ENCODE measurements around the gene LCP1.

The LCP1 gene

GRCh38 chr13:46171739-46172138 lies 10.2 kb downstream of the LCP1 start:
- peaks cover 87% of the 10 kb centered on the region for H4K20me1 ChIP-seq (ENCODE audit: insufficient read depth, low read length)
- H2AFZ ChIP-seq (ENCODE audit: low read depth, low read length), result no peak overlapping the region
- H3K9me3 ChIP-seq (ENCODE audit: insufficient read depth, low read length, severe bottlenecking), result no peaks in the 10 kb centered on the region
- H3K36me3 ChIP-seq (ENCODE audit: insufficient read depth, low read length), result peaks cover 82% of the 10 kb centered on the region
- no peak overlapping the region for H3K9ac ChIP-seq (ENCODE audit: low read depth, low read length)
- H3K4me3 ChIP-seq (ENCODE audit: low read depth in 1 of 2, low read length in 2 of 2), result no peak overlapping the region; a peak in 1 of 4 replicates
- ATAC-seq (ENCODE audit: insufficient read depth, low read depth) (no peak), DNase-seq (no peak)
- peak overlapping the region; percentile 61 for H3K27ac ChIP-seq (ENCODE audit: low read length)
- no peak for TF ChIP-seq EZH2 (IDR thresholded peaks at IDR 0.05; ENCODE audit: borderline replicate concordance, low read depth, low read length, severe bottlenecking)
- TF ChIP-seq, protein P1, sequence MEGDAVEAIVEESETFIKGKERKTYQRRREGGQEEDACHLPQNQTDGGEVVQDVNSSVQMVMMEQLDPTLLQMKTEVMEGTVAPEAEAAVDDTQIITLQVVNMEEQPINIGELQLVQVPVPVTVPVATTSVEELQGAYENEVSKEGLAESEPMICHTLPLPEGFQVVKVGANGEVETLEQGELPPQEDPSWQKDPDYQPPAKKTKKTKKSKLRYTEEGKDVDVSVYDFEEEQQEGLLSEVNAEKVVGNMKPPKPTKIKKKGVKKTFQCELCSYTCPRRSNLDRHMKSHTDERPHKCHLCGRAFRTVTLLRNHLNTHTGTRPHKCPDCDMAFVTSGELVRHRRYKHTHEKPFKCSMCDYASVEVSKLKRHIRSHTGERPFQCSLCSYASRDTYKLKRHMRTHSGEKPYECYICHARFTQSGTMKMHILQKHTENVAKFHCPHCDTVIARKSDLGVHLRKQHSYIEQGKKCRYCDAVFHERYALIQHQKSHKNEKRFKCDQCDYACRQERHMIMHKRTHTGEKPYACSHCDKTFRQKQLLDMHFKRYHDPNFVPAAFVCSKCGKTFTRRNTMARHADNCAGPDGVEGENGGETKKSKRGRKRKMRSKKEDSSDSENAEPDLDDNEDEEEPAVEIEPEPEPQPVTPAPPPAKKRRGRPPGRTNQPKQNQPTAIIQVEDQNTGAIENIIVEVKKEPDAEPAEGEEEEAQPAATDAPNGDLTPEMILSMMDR (IDR thresholded peaks at IDR 0.05; ENCODE audit: borderline replicate concordance, extremely low read depth, low read length, poor library complexity, severe bottlenecking), result no peak
- peaks cover 98% of the 10 kb centered on the region for H3K4me1 ChIP-seq (ENCODE audit: insufficient read depth, low read length)
- H3K27me3 ChIP-seq (ENCODE audit: insufficient read depth, low read length, poor library complexity), result no peaks in the 10 kb centered on the region
- peak overlapping the region; percentile 37 for H3K4me2 ChIP-seq (ENCODE audit: insufficient read depth, low read length)
- H3K79me2 ChIP-seq (ENCODE audit: insufficient read depth, low read length), result peaks cover 100% of the 10 kb centered on the region

GRCh38 chr13:46171217-46171616 lies 10.8 kb downstream of the LCP1 start:
- Histone ChIP-seq H3K9me3 (ENCODE audit: insufficient read depth, low read length, severe bottlenecking) (no peaks in the 10 kb centered on the region), H3K4me3 (ENCODE audit: low read depth in 1 of 2, low read length in 2 of 2) (peak overlapping the region in 1 of 2 experiments; percentile 11; a peak in 1 of 4 replicates), H3K4me1 (ENCODE audit: insufficient read depth, low read length) (peaks cover 93% of the 10 kb centered on the region), H4K20me1 (ENCODE audit: insufficient read depth, low read length) (peaks cover 85% of the 10 kb centered on the region), H3K9ac (ENCODE audit: low read depth, low read length) (no peak overlapping the region), H3K36me3 (ENCODE audit: insufficient read depth, low read length) (peaks cover 81% of the 10 kb centered on the region), H3K27ac (ENCODE audit: low read length) (peak overlapping the region; percentile 61), H3K27me3 (ENCODE audit: insufficient read depth, low read length, poor library complexity) (no peaks in the 10 kb centered on the region), H3K79me2 (ENCODE audit: insufficient read depth, low read length) (peaks cover 100% of the 10 kb centered on the region), H3K4me2 (ENCODE audit: insufficient read depth, low read length) (peak overlapping the region; percentile 37), H2AFZ (ENCODE audit: low read depth, low read length) (no peak overlapping the region)
- TF ChIP-seq EZH2 (IDR thresholded peaks at IDR 0.05; ENCODE audit: borderline replicate concordance, low read depth, low read length, severe bottlenecking), result no peak
- TF ChIP-seq, protein P1 (IDR thresholded peaks at IDR 0.05; ENCODE audit: borderline replicate concordance, extremely low read depth, low read length, poor library complexity, severe bottlenecking), result no peak
- ATAC-seq (ENCODE audit: insufficient read depth, low read depth), result no peak
- DNase-seq, result no peak

GRCh38 chr13:46170687-46171086 lies 11.3 kb downstream of the LCP1 start:
- DNase-seq (peak; percentile 66), ATAC-seq (ENCODE audit: insufficient read depth, low read depth) (peak; percentile 70)
- Histone ChIP-seq H3K27ac (ENCODE audit: low read length) (peak overlapping the region; percentile 61), H3K4me2 (ENCODE audit: insufficient read depth, low read length) (peak overlapping the region; percentile 37), H3K4me3 (ENCODE audit: low read depth in 1 of 2, low read length in 2 of 2) (no peak overlapping the region), H3K79me2 (ENCODE audit: insufficient read depth, low read length) (peaks cover 100% of the 10 kb centered on the region), H3K27me3 (ENCODE audit: insufficient read depth, low read length, poor library complexity) (no peaks in the 10 kb centered on the region), H3K36me3 (ENCODE audit: insufficient read depth, low read length) (peaks cover 81% of the 10 kb centered on the region), H3K9ac (ENCODE audit: low read depth, low read length) (no peak overlapping the region), H3K9me3 (ENCODE audit: insufficient read depth, low read length, severe bottlenecking) (no peaks in the 10 kb centered on the region), H3K4me1 (ENCODE audit: insufficient read depth, low read length) (peaks cover 88% of the 10 kb centered on the region), H2AFZ (ENCODE audit: low read depth, low read length) (no peak overlapping the region), H4K20me1 (ENCODE audit: insufficient read depth, low read length) (peaks cover 86% of the 10 kb centered on the region)
- TF ChIP-seq, protein P1 (IDR thresholded peaks at IDR 0.05; ENCODE audit: borderline replicate concordance, extremely low read depth, low read length, poor library complexity, severe bottlenecking), result no peak
- no peak for TF ChIP-seq EZH2 (IDR thresholded peaks at IDR 0.05; ENCODE audit: borderline replicate concordance, low read depth, low read length, severe bottlenecking)

All from DND-41 (cell line).